GM12864 (cell line): Measurements from ENCODE around the gene ARFGEF2.
A peak's percentile ranks its signal among the peaks of the same experiment; 100 is the strongest.

Source experiments
- DNase-seq: peaks from one replicate; pipeline ENCODE4 v3.0.0-alpha.2; 2011; ENCODE audit warnings: low read depth
- H3K4me3 ChIP-seq: 2 replicates; pipeline ENCODE4 v1.5.1; 2011; ENCODE audit warnings: mild to moderate bottlenecking, low read depth, low read length, control low read depth
- CTCF ChIP-seq: IDR thresholded peaks from 2 replicates; pipeline ENCODE4 v1.5.1; 2011; ENCODE audit warnings: low read depth, mild to moderate bottlenecking, moderate library complexity, low read length, control low read depth, inconsistent platforms; ENCODE audit errors: missing control alignments

The ARFGEF2 gene

GRCh38 chr20:48898896-48899530 is 22.5 kb upstream of the ARFGEF2 start:
- TF ChIP-seq CTCF = no peak
- no peak overlapping the region for H3K4me3 ChIP-seq
- no peak for DNase-seq

GRCh38 chr20:48899881-48900280 is 21.6 kb upstream of the ARFGEF2 start:
- no peak for DNase-seq
- H3K4me3 ChIP-seq = no peak overlapping the region
- no peak for TF ChIP-seq CTCF

- DNase-seq = no peak
- H3K4me3 ChIP-seq = no peak overlapping the region
- no peak for TF ChIP-seq CTCF
Observed at GRCh38 chr20:48901326-48901725, 20.2 kb upstream of the ARFGEF2 start.

- DNase-seq = no peak
- no peak overlapping the region for H3K4me3 ChIP-seq
- no peak for TF ChIP-seq CTCF
Observed at GRCh38 chr20:48903705-48904104, 17.8 kb upstream of the ARFGEF2 start.

GRCh38 chr20:48904566-48905296 is 16.8 kb upstream of the ARFGEF2 start:
- peak overlapping the region; percentile 13; the same call in 1 of the 2 replicates for H3K4me3 ChIP-seq
- TF ChIP-seq CTCF = peak; percentile 76
- DNase-seq = no peak

GRCh38 chr20:48905297-48905647 is 16.2 kb upstream of the ARFGEF2 start:
- no peak for DNase-seq
- no peak for TF ChIP-seq CTCF
- no peak overlapping the region for H3K4me3 ChIP-seq
